ENCODE measurements around the gene TRANK1. TPM values are rescaled to one million over a fixed set of nuclear protein-coding genes. Genes with fewer than 3 reads are reported as not detected.

The TRANK1 gene
- total RNA-seq, 1 donor from 2014 or later: 9.0 TPM

DNA sequence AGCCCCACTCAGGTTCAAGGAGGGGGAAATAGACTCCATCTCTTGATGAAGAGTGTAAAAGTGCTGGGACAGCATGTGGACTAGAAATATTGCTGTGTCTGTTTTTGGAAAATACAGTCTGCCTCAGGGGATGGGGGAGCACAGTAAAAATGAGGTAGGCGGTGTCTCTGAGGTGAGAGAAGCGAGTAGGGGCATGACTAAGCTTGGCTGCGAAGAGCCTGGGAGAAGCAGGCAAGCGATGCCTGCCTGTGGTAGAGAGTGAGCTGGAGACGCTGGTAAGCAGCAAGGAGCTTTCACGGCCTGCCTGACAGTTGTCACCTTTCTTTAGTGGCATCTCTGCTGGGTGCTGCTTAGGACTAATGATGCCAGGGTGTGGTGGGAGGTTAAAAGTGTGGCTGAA, 131.5 kb downstream of the TRANK1 start:
- no peak for DNase-seq (ENCODE audit: low spot score in 2 of 2)
- no peak for FAIRE-seq

DNA sequence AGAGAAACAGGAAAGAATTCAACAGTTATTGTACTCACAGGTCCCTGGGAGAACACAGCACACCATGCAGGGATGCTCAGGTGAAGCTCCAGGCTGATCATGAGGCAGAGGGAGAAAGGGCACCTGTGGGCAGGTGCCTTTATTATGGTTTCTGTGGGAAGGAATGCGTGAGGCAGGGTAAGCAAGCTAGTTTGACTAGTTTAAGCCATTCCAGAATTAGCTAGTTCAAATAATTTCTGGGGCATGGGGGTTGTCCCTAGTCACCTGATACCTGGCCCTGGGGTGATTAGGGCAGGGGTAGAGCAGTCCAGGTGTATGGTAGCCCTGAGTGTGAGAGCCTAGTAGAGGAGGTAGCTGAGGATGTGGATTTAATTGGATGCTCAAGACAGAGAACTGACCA, 132.6 kb downstream of the TRANK1 start:
- DNase-seq (ENCODE audit: low spot score in 2 of 2) (no peak), FAIRE-seq (no peak)

DNA sequence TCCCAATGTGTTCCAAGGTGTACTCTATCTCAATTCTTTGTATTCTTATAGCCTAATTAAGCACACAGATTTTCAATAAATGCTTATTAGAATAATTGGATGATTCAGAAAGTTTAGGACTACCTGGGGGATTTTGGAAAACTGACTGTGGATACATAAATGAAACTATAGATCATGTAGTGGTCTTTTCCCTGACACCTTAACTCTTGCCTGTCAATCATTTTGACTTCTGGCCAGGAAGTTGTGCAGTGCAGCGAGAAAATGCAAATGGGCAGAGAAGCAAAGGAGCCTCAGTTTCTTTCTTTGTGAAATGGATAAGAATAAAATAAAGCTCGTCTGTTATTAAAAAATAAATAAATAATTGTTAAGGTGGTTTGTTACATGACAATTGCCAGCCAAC, 133.1 kb downstream of the TRANK1 start:
- no peak for DNase-seq (ENCODE audit: low spot score in 2 of 2)
- FAIRE-seq: no peak

DNA sequence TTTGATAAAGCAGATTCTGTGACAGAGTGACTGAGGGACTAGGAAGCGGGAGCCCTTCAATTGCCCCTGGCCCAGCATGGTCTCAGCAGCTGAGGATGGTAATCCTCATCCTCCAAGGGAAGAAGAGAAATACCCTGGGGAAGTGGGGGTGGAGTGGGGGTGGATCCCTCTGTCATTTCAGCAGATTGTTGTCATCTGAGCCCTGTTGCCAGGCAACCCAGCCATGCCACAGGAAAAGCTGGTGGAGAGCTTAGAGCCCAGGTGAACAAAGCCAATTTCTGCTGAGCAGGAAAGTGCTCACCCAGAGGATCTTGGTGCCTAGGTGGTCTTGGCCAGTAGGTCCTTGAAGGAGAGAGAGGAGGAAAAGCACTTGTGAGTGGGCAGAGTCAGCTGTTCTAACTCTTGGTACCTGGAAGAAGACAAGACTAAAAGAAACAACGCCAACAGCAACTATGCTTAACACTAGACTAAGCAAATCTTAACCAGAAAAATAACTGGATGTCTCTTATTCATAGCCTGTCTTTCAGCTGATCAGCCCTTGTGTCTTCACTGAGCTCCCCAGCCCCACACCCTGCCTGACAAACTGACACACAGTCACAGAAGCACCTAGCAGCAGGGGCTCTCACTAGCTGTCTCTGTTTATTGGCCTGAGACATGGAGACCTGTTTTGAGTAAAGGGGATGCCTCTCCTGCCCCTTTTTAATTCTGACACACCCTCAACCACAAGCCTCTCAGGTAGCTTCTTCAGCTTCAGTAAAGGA, 140.4 kb downstream of the TRANK1 start:
- FAIRE-seq: no peak
- peak in 1 of 2 donors; percentile 11 for DNase-seq (ENCODE audit: low spot score in 2 of 2)

DNA sequence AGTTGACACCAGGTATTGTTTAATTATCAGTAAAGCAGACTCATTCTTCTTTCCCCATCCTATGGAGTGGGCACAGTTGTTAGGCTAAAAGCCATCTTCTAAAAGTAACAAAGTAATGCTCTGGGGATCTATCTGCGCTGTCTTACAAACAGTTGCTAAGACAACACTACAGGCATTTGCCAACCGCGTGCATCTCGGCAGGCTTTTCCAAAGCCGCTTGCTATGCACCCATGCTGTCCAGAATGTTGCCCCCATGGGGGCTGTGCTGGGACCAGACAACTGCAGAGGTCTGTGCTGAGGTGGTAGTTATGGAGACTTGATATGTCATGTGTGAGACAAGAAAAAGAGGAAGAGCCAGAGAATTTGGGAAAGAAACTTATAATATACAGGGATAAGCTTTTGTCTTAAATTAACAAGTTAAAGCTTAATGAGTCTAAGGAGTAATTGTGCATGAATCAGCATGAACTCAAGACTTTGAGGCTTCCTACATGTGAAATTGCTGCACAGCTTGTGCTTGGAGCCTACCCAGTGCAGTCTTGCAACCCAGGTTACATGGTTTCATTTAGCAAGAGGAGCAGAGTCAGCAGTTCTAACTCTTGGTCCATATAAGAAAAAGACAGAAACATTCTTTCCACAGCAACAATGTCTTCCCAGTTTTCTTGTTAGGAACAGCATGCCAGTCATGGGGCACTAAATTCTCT, 141.6 kb downstream of the TRANK1 start:
- no peak for FAIRE-seq

DNA sequence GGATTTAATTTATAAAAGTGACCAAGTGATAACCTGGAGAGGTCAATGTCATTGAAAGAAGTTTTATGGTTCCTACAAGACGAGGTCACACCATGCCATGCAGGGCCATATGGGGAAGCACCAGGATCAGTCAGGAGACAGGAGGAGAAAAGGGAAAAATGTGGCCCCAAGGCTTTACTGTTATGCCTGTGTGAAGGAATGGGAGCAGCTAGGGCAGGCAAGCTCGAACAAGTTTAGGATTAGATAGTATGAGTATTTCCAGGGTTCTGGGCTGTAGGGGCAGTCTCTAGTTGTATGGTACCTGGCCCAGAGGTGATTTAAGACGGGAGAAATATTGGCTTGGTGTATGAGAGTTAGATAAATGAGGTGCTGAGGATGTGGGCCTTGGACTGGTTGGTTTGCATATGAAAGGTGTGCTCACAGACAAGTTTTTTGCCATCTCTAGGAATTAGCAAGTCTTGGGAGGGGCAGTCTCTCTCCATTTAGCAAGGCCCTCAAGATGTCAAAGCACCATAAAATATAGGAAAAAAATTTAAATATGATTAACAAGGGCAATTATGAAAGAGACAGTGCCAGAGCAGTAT, 144.2 kb downstream of the TRANK1 start:
- FAIRE-seq (no peak), DNase-seq (ENCODE audit: low spot score in 2 of 2) (no peak)

More for the DNA sequence above, 141.6 kb downstream of the TRANK1 start:
- DNase-seq (ENCODE audit: low spot score in 2 of 2): no peak

DNA sequence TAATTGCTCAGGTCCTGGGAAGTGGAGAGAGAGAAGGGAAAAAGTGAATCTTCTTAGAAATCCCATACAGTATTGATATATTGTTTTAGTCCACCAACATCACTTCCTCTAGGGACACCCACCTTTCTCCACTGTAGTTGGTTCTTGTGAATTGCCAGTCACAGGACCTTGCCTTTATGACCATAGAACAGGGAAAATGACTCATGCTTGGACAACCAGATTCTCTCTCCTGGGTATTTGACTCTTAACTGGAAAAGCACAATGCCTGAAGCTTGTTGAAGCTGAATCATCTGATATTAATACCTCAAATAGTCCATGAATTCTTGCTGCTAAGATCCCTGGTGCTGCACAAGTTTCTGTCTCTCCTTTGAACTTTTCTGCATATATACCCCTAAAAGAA, 148.0 kb downstream of the TRANK1 start:
- no peak for DNase-seq (ENCODE audit: low spot score in 2 of 2)
- FAIRE-seq: no peak

DNA sequence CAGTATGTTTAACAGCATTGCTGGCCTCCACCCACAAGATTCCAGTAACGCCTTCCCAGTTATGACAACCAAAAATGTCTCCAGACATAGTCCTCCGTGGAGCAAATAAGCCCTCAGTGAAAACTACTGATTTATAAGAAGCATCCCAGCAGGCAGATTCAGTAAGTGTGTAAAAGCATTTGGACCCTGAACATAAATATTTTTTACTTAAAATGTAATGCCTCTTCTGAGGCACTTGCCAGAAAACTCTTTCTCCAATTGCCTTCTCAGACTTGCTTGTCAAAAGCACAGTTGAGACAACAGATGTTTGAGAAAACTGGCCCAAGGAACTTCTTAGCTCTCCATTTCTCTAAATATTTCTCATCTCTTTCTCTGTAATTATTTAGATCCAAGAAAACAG, 148.7 kb downstream of the TRANK1 start:
- no peak for FAIRE-seq
- DNase-seq (ENCODE audit: low spot score in 2 of 2): no peak

DNA sequence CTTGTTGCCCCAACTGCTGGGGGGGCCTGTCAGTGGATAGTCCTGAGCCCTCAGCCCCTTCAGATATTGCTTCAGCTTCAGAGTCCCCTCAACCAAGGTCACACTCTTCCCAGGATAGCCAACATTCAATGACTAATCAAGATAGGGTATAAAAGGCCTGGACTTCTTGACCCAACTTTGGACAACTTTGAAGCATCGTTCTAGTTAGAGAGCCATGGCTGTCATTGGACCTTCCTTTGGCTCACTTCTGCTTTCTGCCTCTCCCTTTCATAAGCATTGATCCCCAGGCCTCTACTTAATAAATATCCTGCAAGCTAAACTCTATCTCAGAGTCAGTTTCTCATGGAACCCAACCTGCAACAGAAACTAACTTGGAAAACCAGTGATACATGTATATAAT, 149.2 kb downstream of the TRANK1 start:
- FAIRE-seq: no peak
- no peak for DNase-seq (ENCODE audit: low spot score in 2 of 2)

DNA sequence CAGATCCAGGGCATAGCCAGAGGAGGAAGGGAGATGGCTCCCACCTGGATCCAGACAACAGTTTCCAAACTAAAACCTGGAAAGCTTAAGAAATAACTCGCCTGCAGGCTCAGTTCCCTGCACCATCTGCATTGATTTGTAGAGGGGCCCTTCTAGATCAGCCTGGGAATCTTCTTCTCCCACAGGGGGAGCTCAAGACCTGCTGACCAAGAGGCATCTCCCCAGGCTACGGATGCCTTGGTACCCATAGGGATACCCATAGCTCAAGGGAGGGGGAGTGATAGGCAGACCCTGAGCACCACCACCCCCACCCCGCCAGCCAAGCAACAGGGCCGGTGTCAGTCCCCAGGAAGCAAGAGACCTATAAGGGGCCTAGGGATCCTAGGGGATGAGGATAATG, 152.5 kb downstream of the TRANK1 start:
- FAIRE-seq (no peak), DNase-seq (ENCODE audit: low spot score in 2 of 2) (no peak)

DNA sequence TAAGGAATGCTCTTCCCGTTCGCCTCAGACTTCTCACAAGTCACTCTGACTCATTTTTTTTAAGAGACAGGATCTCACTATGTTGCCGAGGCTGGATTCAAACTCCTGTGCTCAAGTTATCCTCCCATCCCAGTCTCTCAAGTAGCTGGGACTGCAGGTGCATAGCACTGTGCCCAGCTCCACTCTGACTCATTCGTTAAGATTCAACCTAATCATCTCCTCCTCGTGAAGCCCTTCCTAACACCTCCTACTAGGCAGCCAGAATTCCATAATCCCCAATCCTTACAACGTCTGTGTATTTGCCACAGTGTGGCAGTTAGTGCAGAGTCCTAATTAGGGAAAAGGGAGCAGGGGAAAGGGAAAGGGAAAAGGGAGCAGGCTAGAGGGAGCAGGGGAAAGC, 154.1 kb downstream of the TRANK1 start:
- no peak for FAIRE-seq
- no peak for DNase-seq (ENCODE audit: low spot score in 2 of 2)

DNA sequence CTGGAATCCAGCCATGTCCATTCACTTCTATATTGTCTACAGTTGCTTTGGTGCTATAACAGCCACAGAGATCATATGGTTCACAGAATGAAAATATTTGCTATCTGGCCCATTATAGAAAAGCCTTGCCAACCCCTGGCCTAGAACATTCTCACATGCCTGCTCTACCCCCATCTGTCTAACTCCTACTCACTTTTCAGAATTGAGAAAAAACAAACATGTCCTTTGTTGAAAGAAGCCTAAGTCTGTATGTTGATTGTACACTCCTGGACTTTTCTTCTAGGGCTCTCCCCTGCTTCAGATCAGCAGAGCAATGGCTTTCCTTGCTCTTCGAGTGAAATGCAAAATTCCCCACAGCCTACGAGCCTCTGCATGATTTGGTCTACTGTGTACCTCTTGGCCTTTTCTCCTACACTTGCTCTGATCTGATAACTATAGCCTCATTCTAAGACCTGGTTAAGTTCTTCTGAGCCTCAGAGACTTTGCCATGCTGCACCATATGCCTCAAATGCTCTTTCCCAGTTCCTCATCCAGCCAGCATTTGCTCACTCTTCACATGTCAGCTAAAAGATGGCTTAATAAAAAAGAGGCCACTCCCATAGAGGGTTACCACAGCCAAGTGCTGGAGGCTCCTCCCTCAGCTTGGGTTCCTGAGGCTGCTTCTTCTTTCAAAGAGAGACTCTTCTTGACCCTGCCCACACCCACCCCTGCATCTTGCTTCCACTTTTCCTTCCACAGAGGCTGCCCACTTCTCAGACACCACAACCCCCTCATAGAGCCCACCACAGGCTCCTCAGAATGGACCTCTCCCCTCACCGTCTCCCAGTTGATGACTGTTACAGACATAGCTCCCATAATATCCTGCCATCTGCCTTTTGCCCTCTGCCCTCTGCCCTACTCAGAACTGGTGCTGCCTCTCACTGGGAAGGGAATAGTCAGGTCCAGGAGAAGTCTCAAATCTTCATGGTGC, 157.6 kb downstream of the TRANK1 start:
- FAIRE-seq (no peak), DNase-seq (ENCODE audit: low spot score in 2 of 2) (no peak)

DNA sequence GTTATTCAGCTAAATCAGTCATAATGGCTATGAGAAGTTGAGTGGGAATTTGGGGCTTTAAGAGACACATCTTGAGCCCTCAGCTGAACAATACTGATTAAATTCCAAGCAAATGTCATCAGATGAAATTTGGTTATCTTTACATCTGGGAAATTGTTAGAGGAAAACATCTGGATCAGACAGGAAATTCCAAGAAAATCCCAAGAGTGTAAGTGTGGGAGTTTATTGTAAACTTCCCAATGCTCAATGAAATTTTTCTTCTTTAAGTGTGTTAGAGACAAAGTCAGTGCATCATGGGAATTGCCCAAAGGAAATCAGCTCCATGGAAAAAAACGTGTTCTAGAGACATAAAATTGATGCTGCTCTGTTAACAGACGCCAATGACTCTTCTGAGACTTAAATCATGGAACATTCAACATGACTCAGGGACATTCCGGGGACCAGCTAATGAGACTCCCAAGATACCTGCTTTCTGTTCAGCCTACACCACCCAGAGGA, 160.7 kb downstream of the TRANK1 start:
- no peak for FAIRE-seq
- DNase-seq (ENCODE audit: low spot score in 2 of 2): no peak

DNA sequence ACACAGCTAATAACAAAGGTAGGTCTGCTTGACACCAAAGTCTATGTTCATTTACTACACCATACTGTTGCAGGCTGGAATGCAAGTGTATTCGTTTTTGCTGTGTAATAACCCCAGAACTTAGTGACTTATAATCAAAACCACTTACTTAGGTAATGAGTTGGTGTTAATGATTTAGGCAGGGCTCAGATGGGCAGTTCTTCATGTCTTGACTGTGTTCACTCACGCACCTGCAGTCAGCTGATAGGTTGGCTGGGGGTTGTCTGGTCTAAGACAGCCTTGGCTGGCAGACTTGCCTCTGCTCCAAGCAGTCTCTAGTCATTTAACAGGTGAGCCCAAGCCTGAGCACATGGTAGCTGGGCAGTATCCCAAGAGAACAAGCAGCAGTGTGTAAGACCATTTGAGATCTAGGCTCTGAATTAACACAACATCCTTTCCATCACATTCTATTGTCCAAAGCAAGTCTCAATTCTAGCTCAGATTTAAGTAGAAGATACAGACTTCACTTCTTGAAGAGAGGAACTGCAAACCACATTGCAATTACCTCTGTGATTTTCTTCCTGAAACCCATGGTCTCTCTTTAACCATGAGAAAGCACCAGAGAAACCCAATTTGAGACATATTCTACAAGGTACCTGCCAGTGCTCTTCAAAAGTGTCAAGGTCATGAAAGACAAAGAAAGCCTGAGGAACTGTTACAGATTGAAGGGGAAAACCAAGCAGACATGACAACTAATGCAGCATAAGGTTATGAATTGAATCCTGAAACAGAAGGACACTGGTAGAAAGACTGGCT, 167.2 kb downstream of the TRANK1 start:
- no peak for DNase-seq (ENCODE audit: low spot score in 2 of 2)
- FAIRE-seq: no peak

Small RNAs within 50 kb of the gene (small RNA-seq; reads per million reads assigned to genes)
- gene RNU6ATAC4P: not detected

Other genes starting within 250 kb of the TRANK1 start
- 7.7 TPM for gene DCLK3, start 180.5 kb downstream of the TRANK1 start, total RNA-seq
- gene EPM2AIP1, start 48.1 kb upstream of the TRANK1 start, total RNA-seq: 57.9 TPM
- gene MLH1, start 48.5 kb upstream of the TRANK1 start, total RNA-seq: 53.8 TPM
- 55.4 TPM for gene LRRFIP2, start 229.5 kb upstream of the TRANK1 start, total RNA-seq

Data from frontal cortex (tissue), 4 donors.